Neural progenitor cell (in vitro differentiated cells): Measurements from ENCODE around the gene PGAM5. TPM values are rescaled to one million over a fixed set of nuclear protein-coding genes. Genes with fewer than 3 reads are reported as not detected.

Source experiments
- DNase-seq: peaks from one replicate; pipeline ENCODE4 v3.0.0-alpha.2; 2016; ENCODE audit warnings: low spot score
- H2AFZ ChIP-seq: fragments of 200-600 bp; sonication (generic); replicated peaks from 2 replicates; pipeline ENCODE4 v1.6.1; 2016; ENCODE audit warnings: antibody characterized with exemption
- H3F3A ChIP-seq: fragments of 200-600 bp; sonication (generic); 2 replicates; pipeline ENCODE4 v1.6.1; 2016; ENCODE audit warnings: antibody characterized with exemption, low read depth
- H3K27ac ChIP-seq: fragments of 200-600 bp; sonication (generic); 2 replicates; pipeline ENCODE4 v1.5.1; 2016; ENCODE audit warnings: mild to moderate bottlenecking
- H3K27me3 ChIP-seq: fragments of 200-600 bp; sonication (generic); 2 replicates; pipeline ENCODE4 v1.6.1; 2016; ENCODE audit warnings: mild to moderate bottlenecking, moderate library complexity
- H3K36me3 ChIP-seq: fragments of 200-600 bp; sonication (generic); 2 replicates; pipeline ENCODE4 v1.5.1; 2016
- H3K4me1 ChIP-seq: fragments of 200-600 bp; sonication (generic); 2 replicates; pipeline ENCODE4 v1.6.1; 2016; ENCODE audit warnings: mixed run types
- H3K4me2 ChIP-seq: fragments of 200-600 bp; sonication (generic); 2 replicates; pipeline ENCODE4 v1.6.1; 2016
- H3K4me3 ChIP-seq: fragments of 200-600 bp; sonication (generic); 2 replicates; pipeline ENCODE4 v1.5.1; 2016
- H3K79me2 ChIP-seq: fragments of 200-600 bp; sonication (generic); 2 replicates; pipeline ENCODE4 v1.6.1; 2016; ENCODE audit warnings: low read depth
- H3K9ac ChIP-seq: fragments of 200-600 bp; sonication (generic); 2 replicates; pipeline ENCODE4 v1.6.1; 2016
- H3K9me3 ChIP-seq: fragments of 200-600 bp; sonication (generic); 2 replicates; pipeline ENCODE4 v1.5.1; 2016; ENCODE audit warnings: low read depth
- H4K20me1 ChIP-seq: fragments of 200-600 bp; sonication (generic); 2 replicates; pipeline ENCODE4 v1.6.1; 2016; ENCODE audit warnings: low read depth
- H3K27ac Mint-ChIP-seq: 3 replicates; pipeline ENCODE4 v1.8.0; 2021; ENCODE audit warnings: mixed read lengths
- H3K27me3 Mint-ChIP-seq: 2 replicates; pipeline ENCODE4 v1.8.0; 2022; ENCODE audit warnings: low read depth, mild to moderate bottlenecking, inconsistent platforms, moderate library complexity, mixed read lengths; ENCODE audit not compliant: insufficient read depth
- H3K36me3 Mint-ChIP-seq: 3 replicates; pipeline ENCODE4 v1.8.0; 2021; ENCODE audit warnings: mixed read lengths
- H3K4me1 Mint-ChIP-seq: 3 replicates; pipeline ENCODE4 v1.8.0; 2021; ENCODE audit warnings: mixed read lengths
- H3K4me3 Mint-ChIP-seq: 3 replicates; pipeline ENCODE4 v1.8.0; 2021; ENCODE audit warnings: mild to moderate bottlenecking, moderate library complexity, mixed read lengths
- H3K9me3 Mint-ChIP-seq: 3 replicates; pipeline ENCODE4 v1.8.0; 2020; ENCODE audit warnings: mixed read lengths
- EZH2 ChIP-seq: fragments of 200-600 bp; sonication (generic); IDR thresholded peaks from 2 replicates; pipeline ENCODE4 v1.6.1; 2017; ENCODE audit warnings: antibody characterized with exemption, mild to moderate bottlenecking, moderate library complexity
- EZH2phosphoT487 ChIP-seq: fragments of 200-600 bp; sonication (generic); IDR thresholded peaks from 2 replicates; pipeline ENCODE4 v1.6.1; 2017; ENCODE audit warnings: antibody characterized with exemption
- total RNA-seq: library from RNA; depleted of rRNA; stranded (reverse); fragments of >200 nt; gene quantifications from 2 replicates; pipeline ENCODE4 v1.2.3, GENCODE V29; 2015; ENCODE audit warnings: low replicate concordance
- TF ChIP-seq, protein P1 (sequence below): fragments of 200-600 bp; sonication (generic); IDR thresholded peaks from 2 replicates; pipeline ENCODE4 v1.5.1; 2017; ENCODE audit warnings: antibody characterized with exemption, mild to moderate bottlenecking

PGAM5 gene
- total RNA-seq, 1 donor from 2014 or later = 41.3 TPM

DNA sequence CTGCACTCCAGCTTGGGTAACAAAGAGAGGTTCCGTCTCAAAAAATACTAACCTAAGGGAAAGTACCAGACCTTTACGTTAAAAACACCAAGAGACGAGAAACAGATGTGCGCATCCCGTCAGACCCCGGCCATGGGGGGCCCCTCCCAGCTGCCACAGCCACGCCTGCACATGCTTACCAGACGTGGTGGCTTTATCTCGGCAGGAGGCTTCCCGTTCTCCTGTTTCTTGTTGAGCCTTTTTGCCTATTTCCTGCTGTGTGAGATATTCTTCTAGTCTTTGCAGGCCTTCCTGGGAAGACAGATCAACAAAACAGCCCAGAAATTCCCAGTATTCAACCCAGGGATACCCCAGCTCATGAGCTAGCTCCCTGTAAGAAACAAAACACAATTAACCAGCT, 23.6 kb downstream of the PGAM5 start:
- Mint-ChIP-seq H3K27me3 (peaks cover 9% of the 10 kb centered on the region), H3K36me3 (peaks cover 60% of the 10 kb centered on the region), H3K27ac (no peak overlapping the region), H3K4me1 (peaks cover 6% of the 10 kb centered on the region), H3K4me3 (no peak overlapping the region), H3K9me3 (peaks cover 3% of the 10 kb centered on the region)
- H3K4me2 ChIP-seq = no peak overlapping the region
- H3F3A ChIP-seq = peaks cover 10% of the 10 kb centered on the region
- no peak overlapping the region for H2AFZ ChIP-seq
- no peak for DNase-seq
- H3K4me3 ChIP-seq = no peak overlapping the region
- no peaks in the 10 kb centered on the region for H3K9me3 ChIP-seq
- TF ChIP-seq, protein P1, sequence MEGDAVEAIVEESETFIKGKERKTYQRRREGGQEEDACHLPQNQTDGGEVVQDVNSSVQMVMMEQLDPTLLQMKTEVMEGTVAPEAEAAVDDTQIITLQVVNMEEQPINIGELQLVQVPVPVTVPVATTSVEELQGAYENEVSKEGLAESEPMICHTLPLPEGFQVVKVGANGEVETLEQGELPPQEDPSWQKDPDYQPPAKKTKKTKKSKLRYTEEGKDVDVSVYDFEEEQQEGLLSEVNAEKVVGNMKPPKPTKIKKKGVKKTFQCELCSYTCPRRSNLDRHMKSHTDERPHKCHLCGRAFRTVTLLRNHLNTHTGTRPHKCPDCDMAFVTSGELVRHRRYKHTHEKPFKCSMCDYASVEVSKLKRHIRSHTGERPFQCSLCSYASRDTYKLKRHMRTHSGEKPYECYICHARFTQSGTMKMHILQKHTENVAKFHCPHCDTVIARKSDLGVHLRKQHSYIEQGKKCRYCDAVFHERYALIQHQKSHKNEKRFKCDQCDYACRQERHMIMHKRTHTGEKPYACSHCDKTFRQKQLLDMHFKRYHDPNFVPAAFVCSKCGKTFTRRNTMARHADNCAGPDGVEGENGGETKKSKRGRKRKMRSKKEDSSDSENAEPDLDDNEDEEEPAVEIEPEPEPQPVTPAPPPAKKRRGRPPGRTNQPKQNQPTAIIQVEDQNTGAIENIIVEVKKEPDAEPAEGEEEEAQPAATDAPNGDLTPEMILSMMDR = no peak
- TF ChIP-seq EZH2phosphoT487 = no peak
- no peak for TF ChIP-seq EZH2
- no peaks in the 10 kb centered on the region for H3K27me3 ChIP-seq
- H4K20me1 ChIP-seq = no peaks in the 10 kb centered on the region
- H3K79me2 ChIP-seq = no peaks in the 10 kb centered on the region
- no peaks in the 10 kb centered on the region for H3K4me1 ChIP-seq
- no peak overlapping the region for H3K27ac ChIP-seq
- H3K36me3 ChIP-seq = peaks cover 10% of the 10 kb centered on the region
- no peak overlapping the region for H3K9ac ChIP-seq

GRCh38 chr12:132735496-132735895, 24.9 kb downstream of the PGAM5 start:
- H3F3A ChIP-seq = peaks cover under 1% of the 10 kb centered on the region
- TF ChIP-seq EZH2 = no peak
- TF ChIP-seq, protein P1 = no peak
- TF ChIP-seq EZH2phosphoT487 = no peak
- no peaks in the 10 kb centered on the region for H4K20me1 ChIP-seq
- Mint-ChIP-seq H3K4me3 (no peak overlapping the region), H3K9me3 (no peaks in the 10 kb centered on the region), H3K27me3 (peaks cover 10% of the 10 kb centered on the region), H3K36me3 (peaks cover 62% of the 10 kb centered on the region), H3K4me1 (peaks cover 6% of the 10 kb centered on the region), H3K27ac (peak overlapping the region; percentile 81)
- no peaks in the 10 kb centered on the region for H3K79me2 ChIP-seq
- H2AFZ ChIP-seq = no peak overlapping the region
- no peaks in the 10 kb centered on the region for H3K9me3 ChIP-seq
- H3K9ac ChIP-seq = no peak overlapping the region
- H3K4me1 ChIP-seq = no peaks in the 10 kb centered on the region
- no peak overlapping the region for H3K4me3 ChIP-seq
- H3K36me3 ChIP-seq = peaks cover 10% of the 10 kb centered on the region
- no peak for DNase-seq
- H3K4me2 ChIP-seq = no peak overlapping the region
- no peaks in the 10 kb centered on the region for H3K27me3 ChIP-seq
- H3K27ac ChIP-seq = no peak overlapping the region

- no peaks in the 10 kb centered on the region for H3K9me3 Mint-ChIP-seq
- no peak overlapping the region for H3K27ac Mint-ChIP-seq
- H3K36me3 ChIP-seq = peaks cover 7% of the 10 kb centered on the region
- no peaks in the 10 kb centered on the region for H3F3A ChIP-seq
- H2AFZ ChIP-seq = no peak overlapping the region
- H3K4me1 Mint-ChIP-seq = peaks cover 6% of the 10 kb centered on the region
- no peaks in the 10 kb centered on the region for H3K4me1 ChIP-seq
- no peaks in the 10 kb centered on the region for H3K79me2 ChIP-seq
- H3K9me3 ChIP-seq = no peaks in the 10 kb centered on the region
- no peak overlapping the region for H3K4me2 ChIP-seq
- no peak for TF ChIP-seq EZH2phosphoT487
- TF ChIP-seq, protein P1 = no peak
- TF ChIP-seq EZH2 = no peak
- H3K36me3 Mint-ChIP-seq = peaks cover 65% of the 10 kb centered on the region
- no peak overlapping the region for H3K27ac ChIP-seq
- H3K4me3 ChIP-seq = no peak overlapping the region
- no peak overlapping the region for H3K9ac ChIP-seq
- H3K4me3 Mint-ChIP-seq = no peak overlapping the region
- no peak for DNase-seq
- peaks cover 10% of the 10 kb centered on the region for H3K27me3 Mint-ChIP-seq
- no peaks in the 10 kb centered on the region for H3K27me3 ChIP-seq
- no peaks in the 10 kb centered on the region for H4K20me1 ChIP-seq
Observed at GRCh38 chr12:132736378-132736777, 25.7 kb downstream of the PGAM5 start.
